Activated T-cell treated with anti-CD3 and anti-CD28 coated beads for 48 hours (primary cell): ENCODE results near the gene TMEM182.

Experiments used
- DNase-seq: peaks from one replicate; pipeline ENCODE4 v3.0.0-alpha.2; 2020; ENCODE audit warnings: low read depth

TMEM182 gene

DNA sequence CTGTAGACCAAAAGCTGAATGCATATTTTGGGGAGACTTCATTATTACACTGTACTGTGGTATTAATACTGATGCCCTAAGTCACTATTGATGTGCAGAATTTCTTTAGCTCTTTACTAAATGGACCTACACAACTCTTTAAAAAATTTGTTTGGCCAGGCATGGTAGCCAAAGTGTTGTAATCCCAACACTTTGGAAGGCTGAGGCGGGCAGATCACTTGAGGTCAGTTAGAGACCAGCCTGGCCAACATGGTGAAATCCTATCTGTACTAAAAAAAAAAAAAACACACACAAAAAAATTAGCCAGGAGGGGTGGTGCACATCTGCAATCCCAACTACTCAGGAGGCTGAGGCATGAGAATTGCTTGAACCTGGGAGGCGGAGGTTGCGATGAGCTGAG is 6.4 kb downstream of the TMEM182 start:
- no peak for DNase-seq

DNA sequence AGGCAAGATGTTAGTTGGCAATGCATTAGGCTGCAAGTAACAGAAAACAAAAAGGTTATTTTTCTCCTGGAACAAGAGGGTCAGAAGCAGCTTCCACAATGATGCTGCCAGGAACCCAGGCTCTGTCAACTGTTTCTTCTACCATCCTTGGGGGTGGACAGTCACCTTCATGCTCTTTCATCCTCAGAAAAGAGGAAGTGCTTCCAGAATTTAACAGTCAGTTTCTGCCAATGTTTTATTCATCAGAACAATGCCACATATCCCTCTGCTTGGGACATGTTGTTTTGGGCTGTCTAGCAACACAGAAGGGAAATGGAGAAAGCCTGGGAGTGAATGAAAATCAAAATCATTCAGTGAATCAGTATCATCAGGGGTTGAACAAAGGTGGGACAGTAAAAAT is 7.1 kb downstream of the TMEM182 start:
- no peak for DNase-seq

DNA sequence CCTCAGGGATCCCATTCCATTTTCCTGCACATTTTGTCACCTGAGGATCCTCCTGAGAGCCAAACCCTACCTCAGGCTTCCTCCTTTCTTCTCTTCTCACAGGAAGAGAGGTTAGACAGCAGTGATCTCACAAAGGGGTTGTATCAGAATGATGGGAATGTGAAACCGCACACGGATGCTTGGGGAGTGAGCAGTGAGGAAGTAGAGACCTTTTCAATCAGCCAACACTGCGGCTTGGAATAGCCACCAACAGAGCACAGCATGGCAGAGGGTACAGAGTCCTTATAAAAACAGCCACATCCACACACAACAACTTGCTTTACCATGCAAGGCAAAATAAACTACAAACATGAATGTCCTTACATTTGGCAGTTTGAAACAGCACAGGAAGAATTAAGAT is 8.7 kb downstream of the TMEM182 start:
- no peak for DNase-seq

DNA sequence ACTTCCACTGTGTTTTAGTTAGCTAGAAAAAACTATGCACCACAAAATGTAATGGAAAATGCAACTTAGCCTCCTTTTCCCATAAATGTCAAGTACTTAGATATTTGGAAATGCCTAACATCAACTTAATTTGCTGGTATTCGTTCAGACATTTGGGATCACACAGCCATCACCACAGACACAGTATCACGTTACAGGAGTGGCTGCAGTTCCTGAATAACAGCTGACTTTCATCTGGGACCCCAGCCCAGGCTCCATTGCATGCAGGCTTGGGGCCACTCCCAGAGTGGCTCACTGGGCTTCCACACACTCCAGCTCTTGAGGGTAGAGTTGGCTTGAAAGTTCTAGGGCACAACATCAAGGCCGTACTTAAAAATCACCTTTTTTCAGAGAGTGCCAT is 9.3 kb downstream of the TMEM182 start:
- no peak for DNase-seq

DNA sequence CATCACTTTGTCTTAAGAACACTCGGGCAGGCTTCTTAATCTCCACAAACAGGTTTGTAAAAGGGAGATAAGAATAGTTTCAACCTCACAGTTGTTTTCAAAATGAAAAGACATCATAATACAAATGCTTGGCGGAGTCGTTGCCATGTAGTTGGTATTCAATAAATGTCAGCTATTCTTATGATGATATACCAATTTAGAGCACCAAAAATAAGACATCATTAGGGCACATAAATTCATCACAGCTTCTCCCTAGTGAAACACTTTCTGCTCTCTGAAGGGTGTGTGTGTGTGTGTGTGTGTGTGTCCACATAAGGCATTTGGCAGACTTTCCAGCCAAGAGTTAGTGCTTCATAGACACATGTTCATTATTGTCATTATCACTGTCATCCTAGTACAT is 10.8 kb downstream of the TMEM182 start:
- DNase-seq, result no peak

DNA sequence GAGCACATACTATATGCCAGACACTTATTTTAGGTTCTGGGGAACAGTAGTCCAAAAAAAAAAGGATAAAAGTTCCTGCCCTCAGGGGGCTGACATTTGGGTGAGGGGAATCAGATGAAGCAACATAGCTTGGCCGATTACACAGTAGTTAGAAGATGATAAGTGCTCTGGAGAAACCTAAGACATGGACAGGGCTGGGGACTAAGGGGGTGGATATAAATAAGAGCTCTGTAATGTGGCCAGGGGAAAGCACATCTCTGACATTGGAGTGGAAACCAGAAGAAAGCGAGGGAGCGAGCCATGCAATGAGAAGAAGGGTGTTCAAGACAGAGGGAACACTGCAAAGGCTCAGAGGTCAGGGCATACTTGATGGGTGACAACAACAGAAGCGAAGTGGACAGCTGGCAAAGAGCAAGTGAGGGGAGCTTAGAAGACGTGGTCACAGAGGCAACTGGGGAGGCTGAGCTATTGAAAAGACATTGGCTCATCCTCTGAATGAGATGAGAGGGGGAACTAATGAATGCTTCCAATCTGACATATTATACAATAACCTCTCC is 11.4 kb downstream of the TMEM182 start:
- no peak for DNase-seq

DNA sequence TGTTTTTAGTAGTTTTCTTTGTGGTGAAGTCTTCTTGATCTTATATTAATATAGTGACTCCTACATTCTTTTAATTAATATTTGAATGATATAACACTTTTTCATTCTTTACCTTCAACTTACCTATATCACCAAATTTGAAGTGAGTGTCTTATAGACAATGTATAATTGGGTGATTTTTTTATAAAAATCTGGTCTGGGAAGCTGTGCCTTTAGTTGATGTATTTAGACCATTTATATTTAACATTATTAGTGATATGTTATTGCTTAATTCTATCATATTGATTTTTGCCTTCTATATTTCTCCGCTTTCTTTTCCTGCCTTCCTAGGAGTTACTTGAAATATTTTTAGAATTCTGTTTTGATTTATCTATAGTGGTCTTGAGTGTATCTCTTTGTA is 16.4 kb downstream of the TMEM182 start:
- no peak for DNase-seq

DNA sequence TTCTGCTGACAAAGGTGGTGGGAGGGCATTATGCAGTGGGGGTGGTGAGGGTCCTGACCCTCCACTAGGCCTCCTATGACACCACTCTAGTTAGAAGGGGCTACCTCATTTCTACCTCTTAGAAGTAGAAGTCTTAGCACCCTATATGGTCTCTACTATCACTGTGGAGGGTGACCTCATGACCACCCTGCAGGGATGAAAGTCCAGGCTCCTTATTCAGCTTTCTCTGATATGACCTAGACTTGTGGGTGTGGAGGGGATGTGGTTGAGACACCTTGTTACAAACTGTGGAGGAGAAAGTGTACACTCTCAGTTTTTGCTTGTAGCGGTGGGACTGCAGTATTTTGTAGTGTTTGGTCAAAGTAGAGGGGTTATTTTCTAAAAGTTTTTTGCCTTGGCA is 18.6 kb downstream of the TMEM182 start:
- no peak for DNase-seq

DNA sequence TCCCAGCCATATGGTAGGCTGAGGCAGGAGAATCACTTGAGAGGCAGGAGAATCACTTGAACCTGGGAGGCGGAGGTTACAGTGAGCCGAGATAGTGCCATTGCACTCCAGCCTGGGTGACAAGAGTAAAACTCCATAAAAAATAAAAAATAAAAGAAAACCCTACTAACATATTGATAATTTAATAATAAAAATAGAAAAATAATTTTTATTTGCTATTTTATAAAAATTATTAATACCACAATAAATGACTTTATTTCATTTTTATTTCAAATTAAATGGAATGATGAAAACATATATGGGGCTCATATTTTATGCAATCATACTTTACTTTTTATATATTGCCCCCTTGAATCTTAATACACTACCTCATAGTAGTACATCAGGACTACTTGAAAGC is 20.4 kb downstream of the TMEM182 start:
- no peak for DNase-seq

DNA sequence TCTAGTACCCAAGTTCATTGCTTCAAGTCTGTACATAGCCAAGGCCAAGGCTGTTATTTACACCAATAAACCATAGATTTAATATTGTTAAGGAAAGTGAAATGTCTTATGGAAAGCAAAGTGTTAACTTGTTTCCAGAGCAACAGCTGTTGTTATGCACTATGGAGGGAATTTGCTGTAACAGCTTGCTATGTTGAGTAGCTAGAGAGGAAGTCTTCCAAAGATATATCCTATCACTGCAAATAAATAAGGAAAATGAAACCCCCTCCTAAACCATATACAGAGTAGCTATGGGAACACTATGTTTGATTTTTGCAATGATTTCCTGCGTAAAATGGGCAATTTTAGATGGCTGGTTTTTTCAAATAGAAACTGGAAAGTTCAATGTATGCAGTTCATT is 21.1 kb downstream of the TMEM182 start:
- DNase-seq, result no peak

DNA sequence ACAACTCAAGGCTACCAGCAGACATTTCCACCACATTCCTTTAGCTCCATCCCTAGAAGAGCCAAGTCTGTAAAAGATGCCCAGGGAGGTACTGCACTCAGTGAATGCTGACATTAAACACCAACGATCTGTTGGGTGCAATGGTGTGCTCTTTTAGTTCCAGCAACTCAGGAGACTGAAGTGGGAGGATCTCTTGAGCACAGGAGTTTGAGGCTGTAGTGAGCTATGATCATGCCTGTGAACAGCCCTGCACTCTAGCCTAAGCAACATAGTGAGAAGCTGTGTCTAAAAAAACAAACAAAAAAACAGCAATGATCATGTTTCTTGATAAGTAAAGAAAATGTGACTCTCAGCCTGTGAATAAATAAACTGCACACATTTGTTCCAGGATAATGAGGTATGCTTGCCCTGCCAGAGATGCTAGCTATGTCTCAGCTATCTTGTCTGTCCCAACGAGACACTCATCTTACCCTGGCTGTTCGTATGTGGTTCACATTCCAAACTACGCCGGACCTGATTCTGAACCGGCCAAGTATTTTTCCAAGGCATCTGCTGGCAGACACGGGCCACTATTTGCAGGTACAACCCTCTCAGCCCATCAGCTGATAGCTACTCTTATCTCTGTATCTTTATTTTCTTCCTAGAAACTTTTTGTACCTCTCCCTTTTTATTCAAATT is 21.8 kb downstream of the TMEM182 start:
- DNase-seq, result no peak

DNA sequence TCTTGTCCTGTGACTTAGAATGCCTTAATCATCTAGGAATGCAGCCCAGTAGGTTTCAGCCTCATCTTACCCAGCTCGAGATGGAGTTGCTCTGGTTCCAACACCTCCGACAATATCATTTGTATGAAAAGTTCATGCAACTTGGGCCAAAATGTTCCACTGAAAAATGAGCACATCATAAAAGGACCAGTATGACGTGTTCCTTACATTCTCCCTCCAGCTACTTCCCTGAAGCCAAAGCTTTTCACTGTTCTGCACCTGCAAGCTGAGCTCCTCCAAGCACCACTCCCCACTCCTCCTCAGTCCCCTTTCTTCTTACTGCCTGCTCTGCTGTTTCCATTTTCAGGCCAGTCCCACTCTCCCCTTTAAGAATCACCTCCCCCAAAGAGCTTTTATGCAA is 23.1 kb downstream of the TMEM182 start:
- DNase-seq, result no peak

DNA sequence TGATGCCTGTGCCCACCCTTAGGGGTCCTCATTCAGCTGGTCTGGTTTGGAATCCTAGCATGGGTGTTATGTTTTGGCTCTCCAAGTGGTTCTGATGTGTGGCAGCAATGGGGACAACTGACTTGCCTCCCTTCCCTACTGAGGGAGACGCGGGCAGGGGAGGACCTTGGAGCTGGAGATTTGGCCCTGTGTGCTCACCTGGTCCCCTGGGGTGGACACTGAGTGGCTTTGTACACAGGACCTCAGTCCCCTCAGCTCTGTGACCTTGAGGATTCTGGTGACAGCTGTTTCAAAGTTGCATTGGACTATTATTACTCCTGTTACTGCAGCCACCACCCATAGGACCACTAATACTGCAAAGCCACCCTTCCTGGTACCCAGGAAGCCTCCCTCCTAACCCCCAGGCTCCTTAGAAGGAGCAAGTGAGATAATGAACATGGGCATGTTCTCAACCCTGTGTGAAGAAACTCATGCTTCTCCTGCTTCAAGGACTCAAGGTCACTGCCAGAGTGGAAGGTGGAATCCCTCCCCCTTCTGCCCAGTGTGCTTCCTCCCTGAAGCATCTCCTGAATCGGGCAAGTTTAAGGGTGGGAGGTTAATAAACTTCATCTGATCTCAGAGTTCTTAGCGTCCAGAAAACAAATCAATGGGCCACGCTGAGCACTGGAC is 26.5 kb downstream of the TMEM182 start:
- no peak for DNase-seq

DNA sequence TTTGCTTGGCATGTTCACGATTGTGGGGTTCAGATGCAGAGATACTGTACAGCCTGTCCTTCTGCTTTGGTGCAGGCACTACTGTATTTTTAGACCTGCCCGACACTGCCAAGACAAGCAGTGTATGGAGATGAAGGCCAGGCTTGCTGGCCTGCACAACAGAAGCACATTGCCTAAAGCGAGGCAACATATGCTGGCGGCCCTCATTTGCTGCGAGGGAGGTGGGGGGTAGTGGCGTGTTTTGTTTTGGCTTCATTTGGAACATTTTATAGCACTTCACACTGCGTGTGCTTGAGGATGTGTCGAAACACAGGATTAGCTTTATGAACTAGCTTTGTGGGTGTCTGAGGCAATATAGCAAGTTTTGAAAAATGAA is 27.0 kb downstream of the TMEM182 start:
- no peak for DNase-seq

DNA sequence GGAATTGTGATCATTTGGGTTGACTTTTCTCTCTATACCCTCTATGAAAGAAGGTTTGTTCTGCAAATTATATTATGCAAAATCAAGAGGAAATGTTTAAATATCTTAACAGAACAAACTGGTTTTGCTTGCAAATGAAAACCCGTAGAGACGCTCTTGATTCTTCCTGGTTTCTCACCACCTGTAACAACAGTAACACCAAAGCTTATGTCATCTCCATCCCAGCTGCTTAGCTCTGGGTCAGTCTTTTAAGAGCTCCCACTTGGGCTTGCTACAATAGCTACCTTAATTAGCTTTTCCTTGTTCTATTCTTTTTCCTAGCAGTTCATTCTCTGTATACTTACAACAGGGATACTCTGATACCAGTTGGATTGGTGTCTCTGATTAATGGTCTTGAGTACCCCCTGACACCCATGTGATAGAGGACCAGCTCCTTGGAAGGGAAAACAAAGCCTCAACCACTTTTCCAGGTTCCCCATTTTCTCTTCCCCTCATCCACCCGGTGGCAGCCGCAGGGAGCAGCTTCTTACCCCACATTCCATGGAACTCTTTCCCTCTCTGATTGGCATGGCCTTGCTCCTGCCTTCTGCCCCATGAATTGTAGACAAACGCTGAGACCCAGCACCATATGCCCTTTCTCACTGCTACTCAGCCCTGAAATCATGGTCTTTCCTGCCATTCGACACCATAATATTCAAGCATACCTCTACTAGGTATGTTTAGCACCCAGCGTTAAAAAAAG is 27.7 kb downstream of the TMEM182 start:
- DNase-seq, result no peak

DNA sequence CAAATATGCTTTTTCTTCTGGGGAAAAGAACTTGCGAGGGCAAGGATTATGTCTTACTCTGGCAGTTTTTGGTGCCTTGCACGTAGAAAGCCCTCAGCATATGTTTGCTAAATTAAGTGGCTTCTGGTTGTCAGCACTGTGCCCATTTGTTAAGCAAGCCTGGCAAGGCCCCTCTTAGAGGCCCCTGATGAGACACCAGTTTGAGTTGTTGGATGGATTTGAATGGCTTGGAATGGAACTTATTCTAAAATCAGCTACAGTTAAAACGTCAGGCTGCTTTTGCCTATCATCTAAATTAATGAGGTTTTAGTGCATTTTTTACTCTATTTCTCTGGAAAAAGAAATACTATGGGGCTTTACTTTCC is 28.2 kb downstream of the TMEM182 start:
- DNase-seq, result no peak

DNA sequence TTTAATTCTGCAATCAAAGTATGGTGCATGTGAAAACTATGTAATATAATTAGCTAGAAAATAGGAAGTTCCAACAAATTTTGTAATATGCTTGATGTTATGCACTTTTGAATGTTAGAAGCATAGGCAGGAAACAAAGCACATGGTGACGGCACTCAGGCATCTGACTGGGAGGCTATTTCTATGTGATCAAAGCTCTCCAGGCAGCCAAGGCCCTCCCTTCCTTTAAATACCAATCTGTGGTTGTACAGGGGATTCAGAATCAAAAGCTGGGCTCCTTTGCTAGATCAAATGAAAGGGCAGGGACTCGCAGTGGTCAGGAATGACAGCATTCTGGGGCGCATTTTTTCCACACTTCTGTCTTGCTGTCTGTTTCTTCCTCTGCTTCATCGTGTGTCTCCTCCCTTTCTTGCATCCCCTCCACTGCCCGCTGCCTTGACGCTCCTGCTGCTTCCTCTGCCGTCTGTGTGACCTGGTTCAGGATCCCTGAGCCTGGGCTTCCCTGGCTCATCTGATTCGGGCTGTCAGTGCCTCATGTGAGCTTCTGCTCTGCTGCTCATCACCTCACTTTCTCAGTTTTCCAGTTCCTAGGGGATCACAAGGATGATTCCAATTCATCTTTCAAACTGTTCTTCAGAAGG is 30.9 kb downstream of the TMEM182 start:
- DNase-seq, result no peak

DNA sequence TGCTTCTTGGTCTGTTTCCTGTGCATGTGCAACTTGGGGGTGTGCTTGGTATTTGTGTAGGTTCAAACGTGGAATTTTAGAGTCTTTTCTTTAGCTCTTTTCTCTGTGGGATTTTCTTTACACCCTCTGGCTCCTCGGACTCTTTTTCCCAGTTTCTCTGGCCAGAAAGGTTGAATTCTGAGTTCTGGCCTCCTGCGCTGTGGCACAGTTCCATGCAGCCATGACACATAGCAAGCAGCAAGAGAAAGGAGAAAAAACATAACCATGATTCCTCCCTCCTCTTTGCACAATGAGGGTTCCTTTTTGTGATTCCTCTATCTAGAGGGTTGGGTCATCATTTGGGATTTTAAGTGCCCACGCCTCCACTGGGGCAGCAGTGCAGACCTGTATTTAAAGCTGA is 33.8 kb downstream of the TMEM182 start:
- no peak for DNase-seq

DNA sequence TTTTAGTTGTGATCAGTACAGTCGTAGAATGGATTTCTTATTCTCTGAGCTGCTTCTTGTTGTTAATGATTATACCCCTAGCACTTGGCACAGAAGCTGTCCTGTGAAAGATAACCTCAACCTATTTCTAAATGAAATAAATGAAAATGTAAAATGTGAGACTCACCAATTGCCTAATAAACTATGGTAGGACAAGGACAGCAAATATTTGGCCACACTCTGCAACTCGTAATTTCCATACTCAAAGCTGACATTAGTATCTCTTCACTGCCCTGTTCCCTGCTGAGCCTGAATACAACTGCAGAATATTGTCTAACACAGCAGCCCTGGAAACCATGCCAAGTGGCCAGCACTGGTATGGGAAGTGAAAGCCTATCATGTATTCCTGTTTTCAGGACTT is 34.5 kb downstream of the TMEM182 start:
- no peak for DNase-seq

DNA sequence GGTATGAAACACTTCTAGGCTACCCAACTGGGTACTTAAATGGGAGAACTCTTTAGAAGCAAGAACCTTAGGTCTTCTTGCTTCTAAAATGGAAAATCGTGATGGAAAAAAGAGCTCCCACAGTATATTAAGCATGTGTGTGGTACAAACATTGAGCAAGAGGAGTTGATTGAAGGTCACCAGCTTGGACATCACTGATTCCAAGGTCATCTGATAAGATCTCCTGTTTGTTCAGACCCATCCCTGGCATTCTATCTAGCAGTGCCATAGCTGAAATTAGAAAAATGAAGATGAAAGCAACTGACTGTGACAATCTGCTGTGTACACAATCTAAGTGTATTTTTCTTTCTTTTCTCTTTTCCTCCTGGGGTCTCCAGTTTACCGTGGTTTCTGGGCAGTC is 35.7 kb downstream of the TMEM182 start:
- DNase-seq, result no peak

DNA sequence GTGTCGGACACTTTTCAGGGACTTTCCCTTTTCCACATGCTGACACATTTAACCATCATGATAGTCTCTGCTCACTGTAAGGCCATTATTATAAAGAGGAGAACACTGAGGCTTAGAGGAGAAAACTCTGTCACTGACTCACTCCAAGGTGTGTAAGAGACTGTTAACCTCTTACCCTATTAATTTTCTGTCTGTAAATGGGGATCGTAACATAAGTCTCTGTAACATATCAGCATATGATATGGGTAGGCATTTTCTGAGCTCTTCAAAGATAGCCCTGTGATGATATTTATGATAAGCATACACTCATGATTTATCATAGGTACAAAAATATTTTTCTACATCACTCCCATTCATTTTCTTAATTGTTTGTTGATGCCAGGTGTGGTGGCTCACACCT is 36.4 kb downstream of the TMEM182 start:
- no peak for DNase-seq

DNA sequence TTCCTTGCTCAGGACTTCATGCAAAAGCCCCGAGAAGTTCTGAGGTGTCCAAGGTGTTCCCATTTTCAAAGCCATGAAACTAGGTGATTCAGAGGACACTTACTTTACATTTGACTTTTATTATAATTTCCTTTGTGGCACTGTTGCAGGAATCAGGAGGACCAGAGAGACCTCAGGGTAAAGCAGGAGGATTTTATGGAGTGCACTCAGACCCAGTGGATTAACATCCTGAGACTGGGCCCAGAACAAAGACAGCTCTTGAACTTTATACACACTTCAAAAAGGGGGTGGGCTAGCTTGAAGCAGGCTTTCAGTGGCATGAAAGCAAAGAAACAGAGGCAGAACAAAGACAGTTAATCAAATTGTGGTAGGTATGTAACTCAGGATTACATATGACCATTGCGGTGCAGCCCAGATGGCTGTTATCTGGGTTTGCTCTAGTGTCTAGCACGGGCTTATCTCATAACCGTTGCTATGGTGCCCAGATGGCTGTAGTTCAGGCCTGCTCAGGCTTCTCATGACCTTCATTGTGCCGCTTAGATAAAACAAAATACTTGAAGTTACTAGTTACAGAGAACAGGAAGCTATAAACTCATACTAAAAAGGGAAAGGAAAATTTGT is 39.4 kb downstream of the TMEM182 start:
- no peak for DNase-seq
